NCI-H2227 treated with DMSO at 0.1 percent for 48 hours (cell line): ENCODE data around the gene BLTP3B.

ENCODE experiments used
- DNase-seq: peaks from one replicate; lab custom pipeline; 2025; lab: John Stamatoyannopoulos, UW

The BLTP3B gene

DNA sequence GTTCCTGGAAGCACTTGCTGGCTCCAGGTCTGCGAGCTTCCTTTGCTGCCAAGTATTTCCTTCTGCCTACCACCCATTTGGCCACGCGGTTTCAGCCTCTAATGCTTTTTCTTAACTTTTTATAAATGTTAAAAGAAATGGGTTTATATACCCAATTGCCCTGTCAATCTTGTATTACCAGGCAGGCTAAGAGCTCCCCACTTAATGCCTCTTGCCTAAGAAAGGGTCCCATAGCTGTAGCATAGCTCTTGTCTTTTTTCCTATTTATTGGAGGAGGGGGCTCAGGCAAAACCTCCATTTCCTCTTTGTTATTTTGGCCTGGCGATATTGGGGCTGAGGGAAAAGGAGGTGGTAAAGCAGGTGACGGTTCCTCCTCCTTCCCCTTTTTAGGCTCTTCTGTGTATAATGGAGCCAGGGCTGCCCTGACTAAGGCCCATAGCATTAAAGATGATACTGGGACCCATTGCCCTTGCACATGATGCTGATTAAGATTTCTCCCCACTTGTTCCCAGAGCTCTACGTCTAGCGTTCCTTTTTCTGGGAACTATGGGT, 21.6 kb upstream of the BLTP3B start:
- DNase-seq, result no peak

DNA sequence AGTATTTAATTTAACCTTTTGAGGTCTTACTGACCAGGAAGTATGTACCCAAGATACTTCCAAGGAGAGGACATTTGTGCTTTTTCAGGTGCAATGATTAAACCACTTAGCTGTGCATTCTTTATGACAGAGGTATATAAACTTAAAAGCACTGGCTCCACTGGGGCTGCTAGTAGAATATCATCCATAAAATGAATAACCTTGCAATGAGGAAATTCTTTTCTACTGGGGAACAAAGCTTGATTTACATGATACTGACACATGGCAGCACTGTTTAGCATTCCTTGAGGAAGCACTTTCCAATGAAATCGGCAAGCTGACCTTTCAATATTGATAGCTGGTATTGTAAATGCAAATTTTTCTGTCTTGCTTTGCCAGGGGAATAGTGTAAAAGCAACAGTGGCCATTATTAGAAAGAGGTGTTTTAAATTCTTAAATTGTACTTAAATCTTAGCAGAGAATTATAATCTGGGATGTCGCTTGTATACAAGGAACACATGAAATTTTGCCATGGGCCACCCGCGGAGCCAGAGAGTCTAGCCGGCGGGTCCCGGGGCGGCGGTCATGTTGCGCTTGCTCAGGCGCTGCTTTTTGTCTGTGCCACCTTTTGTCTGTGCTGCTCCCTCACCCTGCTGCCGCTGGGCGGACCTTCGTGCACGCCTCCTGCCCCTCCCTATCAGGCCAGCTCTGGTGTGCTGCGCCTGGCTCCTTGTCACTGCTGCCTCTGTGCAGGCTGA, 20.9 kb upstream of the BLTP3B start:
- peak; percentile 85 for DNase-seq

DNA sequence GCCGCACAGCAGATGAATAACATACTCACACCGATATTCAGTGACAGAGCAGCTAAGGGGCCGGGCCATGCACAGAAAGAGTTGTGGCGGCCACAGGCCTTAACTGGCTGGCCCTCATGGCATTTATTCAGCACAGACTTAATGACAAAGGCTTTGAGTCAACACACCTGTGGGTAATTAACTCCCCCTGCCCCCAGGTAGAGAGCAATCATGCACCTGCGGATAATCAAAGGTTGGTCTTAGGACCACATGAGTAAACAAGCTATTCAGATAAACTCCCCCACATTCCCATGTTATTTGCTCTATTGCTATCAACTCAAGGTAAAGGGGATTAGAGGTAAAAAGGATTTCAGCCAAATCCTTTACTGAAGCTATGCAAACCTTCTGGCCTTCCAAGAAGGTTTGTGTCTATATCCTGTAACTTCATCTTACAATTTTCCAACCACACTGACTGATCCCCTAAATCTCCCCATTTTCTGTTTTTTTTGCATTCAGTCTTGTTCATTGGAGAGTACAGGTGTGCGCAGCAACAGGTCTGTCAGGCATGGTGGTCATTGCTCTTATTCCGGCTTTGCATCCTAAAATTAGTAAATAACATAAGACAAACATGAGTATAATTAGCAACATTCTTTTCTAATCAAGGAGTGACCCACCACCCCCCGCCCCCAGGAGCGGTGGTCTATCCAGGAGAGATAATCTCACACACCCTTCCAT, 16.9 kb upstream of the BLTP3B start:
- no peak for DNase-seq

DNA sequence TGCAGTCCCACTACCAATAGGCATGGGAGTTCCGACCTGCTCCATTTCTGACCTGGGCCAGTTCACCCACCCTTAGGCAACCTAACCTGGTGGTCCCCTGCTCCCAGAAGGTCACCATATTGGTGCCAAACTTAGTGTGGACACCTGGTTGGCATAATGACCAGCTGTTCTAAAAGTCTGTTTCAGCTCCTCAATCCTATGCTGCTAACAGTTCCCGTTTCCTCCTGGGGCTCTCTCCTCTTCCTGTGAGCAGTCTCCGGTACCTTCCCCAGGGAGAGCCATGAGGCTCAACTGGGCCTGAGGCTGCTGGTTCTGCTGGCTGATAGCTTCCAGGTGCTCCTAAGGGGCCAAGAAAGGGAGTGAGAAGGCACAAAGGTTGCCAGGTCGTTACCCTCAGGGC, 15.9 kb upstream of the BLTP3B start:
- DNase-seq, result no peak

- DNase-seq, result no peak
Observed at GRCh38 chr12:100157427-100157821, 14.8 kb upstream of the BLTP3B start.

DNA sequence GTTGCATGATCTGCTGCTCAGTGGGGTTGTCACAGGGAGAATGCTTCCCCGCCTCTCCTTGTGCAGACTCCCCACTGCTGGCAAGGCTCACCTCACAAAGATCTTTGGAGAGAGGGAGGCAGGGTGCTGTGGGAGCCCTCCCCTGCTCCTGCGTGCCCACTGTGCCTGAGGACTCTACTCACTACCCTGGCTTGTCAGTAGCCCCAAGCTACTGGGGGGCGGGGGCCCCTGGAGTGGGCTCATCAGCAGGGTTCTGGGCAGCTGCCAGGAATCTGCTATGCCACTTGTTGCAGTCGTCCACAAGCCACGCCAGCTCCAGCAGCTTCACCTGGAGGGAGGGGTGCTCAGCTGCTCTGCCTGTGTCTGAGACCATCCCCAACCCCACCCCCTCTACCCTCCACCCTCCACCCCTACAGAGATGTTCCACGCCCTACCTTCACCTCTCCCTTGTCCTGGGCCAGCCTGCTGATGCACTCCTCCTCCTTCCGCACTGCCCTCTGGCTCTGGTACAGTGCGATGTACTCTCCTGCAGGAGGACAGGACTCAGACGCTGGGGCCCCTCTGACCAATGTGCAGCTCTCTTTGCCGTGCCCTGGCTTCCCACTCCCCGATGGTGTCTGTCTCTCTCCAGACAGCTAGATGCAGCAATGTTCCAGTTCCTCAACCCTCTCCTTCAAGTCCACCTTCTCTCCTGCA, 14.2 kb upstream of the BLTP3B start:
- no peak for DNase-seq

DNA sequence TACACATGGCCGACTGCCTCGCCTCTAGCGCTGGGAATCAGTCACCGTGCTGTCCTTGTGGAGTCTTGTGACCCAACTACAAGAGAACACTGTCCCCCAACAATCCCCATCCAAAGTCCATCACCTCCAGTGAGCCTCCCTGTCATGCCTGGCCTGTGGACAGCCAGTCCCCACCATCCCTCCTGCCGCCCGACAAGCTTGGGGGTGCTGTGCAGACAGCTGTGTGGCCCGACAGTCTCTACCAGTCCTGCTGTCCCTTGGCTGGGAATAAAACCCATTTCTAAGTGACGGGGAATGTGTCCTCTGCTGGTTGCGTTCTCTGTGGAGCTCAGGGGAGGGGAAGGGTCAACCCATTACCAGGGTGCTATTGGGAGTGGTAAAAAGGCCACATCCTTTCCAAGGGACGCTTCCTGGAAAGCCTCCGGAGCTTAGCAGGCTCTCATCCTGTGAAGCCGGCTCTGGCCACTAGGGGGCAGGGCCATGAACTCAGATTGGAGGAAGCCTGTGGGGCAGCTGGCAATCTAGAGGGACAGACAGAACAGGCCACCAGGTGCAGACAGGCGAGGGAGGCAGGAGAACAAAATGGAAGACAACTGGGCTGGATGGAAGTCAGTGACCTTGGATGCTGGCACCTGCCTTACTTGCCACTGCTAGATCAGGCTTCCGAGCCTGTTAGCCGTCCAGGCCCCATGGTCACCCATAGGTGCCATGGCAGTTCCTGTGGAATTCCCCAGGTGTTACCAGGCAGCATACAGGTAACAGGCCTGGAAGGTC, 12.0 kb upstream of the BLTP3B start:
- peak; percentile 12 for DNase-seq

GRCh38 chr12:100153131-100153530, 10.5 kb upstream of the BLTP3B start:
- no peak for DNase-seq

GRCh38 chr12:100151769-100152168, 9.1 kb upstream of the BLTP3B start:
- no peak for DNase-seq

GRCh38 chr12:100146252-100146651, 3.6 kb upstream of the BLTP3B start:
- DNase-seq, result no peak

DNA sequence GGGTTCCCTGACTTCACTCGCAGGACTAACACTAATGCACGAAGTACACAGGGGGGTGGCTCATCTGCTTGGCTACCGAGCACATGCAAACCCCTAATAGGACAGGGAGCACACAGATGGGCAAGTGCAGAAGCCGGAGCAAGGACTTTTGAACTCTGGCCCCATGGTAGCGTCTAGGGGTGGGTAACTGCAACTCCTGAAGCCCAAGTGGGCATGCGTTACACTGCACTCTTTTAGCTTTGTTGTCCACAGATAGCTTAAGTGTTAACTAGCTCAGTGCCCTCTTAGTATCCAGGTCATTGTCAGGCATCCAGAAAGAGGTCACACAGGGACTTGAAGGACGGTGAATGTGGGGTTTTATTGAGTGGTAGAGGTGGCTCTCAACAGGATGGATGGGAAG, 3.0 kb upstream of the BLTP3B start:
- DNase-seq, result no peak

DNA sequence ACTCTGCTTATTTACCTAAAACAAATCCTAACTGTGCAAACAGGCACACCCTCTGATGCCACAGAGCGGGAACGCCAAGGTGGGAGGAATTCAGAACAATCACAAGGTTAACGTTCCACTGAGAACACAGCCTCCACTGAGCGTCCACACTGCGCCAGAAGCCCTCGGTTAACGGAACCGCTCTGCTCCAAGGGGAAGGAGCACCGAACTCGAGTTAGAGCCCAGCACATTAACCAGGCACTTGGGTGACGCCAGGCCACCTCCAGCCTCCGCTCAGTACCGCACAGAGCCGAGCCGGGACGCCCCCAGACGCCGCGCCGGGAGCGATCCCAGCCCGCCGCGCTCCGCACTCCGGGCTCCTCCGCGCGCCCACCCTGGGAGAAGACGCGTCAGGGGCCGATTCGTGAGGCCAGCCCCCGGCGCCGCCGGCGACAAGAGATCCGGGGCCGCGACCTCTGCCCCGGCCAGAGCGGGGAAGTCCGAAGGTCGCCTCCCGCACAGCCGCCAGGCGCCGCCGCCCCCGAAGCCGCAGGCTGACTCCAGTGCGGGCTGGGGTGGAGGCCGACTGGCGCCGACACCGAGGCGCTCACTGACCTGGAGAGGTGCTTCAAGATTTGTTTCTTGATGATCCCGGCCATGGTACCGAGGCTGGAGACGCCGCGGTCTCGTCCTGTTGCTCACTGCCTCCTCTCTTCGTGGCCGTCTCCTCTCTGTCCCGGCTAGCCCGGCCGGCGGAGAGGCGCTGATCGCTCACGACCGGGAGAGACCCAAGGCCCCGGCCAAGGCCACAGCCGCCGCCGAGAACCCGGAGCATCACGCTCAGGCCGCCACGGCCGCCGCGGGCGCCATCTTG, 450 bp downstream of the BLTP3B start:
- peak; percentile 58 for DNase-seq

DNA sequence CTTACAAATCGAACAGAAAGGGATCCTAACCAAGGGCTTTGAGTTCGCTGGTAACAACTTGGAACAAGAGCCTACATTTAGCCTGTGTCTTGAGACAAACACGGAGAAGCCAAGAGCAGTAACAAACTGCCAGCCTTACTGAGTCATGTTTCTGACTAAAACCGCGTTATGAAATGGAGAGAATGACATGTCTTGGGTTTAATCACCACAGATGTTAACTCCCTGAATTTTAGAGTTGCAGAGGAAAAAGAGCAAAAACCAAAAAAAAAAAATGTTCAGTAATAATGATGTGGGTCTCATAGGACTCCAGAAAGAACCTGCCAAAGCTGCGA, 1.0 kb downstream of the BLTP3B start:
- DNase-seq, result peak; percentile 54

GRCh38 chr12:100138803-100139098, 3.9 kb downstream of the BLTP3B start:
- no peak for DNase-seq

DNA sequence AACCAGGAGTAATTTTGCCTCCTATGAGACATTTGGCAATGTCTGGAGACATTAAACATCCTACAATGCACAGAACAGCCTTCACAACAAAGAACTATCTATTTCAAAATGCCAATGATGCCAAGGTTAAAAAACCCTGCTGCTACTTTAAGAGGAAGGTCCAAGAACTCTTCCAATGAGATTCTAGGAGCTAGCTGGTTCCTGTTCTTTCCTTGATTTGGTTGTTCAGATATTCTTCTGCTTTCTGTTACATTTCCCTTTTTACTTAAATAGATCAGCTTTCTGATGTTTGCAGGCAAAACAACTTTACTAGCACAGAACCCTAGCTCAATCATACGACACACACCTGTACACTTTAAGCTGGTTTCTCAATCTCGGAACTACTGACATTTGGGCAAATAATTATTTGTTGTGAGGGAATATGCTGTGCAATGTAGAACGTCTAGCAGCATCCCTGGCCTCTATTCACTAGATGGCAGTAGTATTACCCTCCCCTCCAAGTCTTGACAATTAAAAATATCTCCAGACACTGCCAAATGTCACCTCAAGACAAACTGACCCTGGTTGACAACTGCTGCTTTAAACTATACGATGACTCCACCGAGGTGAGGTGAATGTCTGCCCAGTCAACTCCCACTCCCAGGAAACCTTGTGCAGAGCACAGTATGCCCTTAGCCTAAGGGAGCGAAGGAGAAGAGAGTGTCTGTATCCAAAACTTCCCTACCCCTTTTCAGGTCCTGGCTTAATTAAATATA, 4.4 kb downstream of the BLTP3B start:
- DNase-seq, result no peak

DNA sequence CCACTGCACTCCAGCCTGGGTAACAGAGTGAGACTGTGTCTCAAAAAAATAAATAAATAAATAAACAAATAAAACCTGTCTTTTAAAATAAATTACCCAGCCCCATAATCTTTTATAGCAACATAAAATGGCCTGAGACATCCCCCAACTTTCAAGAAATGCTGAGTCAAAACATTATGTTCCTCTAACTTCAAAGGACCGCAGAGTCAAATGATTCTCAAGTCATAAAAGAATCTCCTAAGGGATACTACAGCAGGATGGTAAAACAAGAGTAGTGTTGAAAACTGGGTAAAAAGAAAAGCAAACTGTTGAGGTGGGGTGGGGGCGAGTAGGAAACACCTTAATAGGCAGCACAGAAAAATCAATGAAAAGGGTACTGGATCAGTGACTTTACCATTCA, 9.5 kb downstream of the BLTP3B start:
- no peak for DNase-seq

- peak; percentile 14 for DNase-seq
Observed at GRCh38 chr12:100128512-100128908, 14.2 kb downstream of the BLTP3B start.

DNA sequence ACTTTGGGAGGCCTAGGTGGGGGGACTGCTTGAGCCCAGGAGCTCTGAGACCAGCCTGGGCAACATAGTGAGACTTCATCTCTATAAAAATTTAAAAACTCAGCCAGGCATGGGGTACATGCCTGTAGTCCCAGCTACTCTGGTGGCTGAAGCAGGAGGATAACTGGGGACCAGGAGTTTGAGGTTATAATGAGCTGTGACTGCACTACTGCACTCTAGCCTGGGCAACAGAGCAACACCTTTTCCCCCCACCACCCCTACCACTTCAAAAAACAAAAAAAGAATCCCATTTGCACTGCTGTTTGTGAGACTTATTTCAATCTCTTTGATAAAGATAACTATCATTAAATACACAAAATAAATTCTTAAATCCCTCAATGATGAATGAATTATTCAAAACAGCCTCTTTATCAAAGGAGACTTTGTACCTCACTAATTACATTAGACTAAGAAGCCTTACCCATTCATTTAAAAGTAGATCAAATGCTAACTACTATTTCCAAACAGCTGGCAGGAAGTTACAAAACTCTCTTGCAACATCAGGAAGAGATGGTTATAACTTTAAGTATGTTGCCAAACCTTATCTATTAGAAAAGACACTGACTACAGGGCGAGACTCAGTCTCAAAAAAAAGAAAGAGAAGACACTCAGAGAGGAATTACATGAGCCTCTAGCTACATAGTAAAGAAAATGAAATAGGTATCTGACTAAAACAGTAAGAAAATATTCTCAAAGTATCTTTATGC, 14.7 kb downstream of the BLTP3B start:
- no peak for DNase-seq

DNA sequence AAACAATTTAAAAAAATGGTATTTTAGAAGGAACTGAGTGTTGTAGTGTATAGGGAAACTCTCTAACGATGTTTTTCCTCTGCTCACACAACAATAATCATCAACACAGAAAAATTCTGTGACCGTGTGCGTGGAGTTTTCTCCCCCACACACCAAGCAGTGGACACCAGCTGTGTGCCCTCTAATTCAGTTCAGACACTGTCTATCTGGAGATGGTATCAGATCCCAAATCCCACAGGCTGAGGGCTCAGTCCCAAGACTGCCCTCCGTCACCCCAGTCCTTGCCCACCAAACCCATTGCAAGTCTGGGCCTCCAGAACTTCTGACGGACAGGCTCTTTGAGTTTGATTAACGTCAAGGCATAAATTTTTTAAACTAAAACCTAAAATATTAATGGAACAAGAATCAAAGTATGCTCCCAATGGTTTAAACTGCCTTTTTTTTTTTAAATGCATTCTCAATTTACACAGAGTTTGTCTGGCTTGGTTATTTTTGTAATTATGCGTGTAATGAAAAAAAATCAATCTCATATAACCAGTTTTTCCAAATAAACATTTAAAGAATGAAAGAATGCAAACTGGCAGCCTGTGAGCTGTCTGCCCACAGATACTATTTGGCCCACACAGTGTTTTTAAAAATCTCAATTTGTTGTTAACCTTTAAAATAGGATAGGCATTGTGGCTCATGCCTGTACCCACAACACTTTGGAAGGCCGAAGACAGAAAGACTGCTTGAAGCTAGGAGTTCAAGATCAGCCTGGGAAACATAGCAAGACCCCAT, 19.2 kb downstream of the BLTP3B start:
- DNase-seq, result no peak
